Measurements from ENCODE around the gene SRP68.
"Not testable (repeated sequence)": the region's sequence is repeated elsewhere in the genome, so short reads cannot be mapped to it uniquely, and the experiment has no call there.

The SRP68 gene

GRCh38 chr17:76089680-76090516 lies 17.6 kb upstream of the SRP68 start:
- no peak for DNase-seq

- DNase-seq, result no peak
These were observed 16.7 kb upstream of the SRP68 start for GRCh38 chr17:76088868-76089576.

- no peak for DNase-seq
These were observed 15.9 kb upstream of the SRP68 start for GRCh38 chr17:76088041-76088867.

- no peak for DNase-seq
These were observed 15.2 kb upstream of the SRP68 start for GRCh38 chr17:76087531-76087930.

GRCh38 chr17:76086384-76086783 lies 14.1 kb upstream of the SRP68 start:
- DNase-seq, result no peak

- no peak for DNase-seq
These were observed 13.5 kb upstream of the SRP68 start for GRCh38 chr17:76085731-76086366.

- no peak for DNase-seq
These were observed 12.9 kb upstream of the SRP68 start for GRCh38 chr17:76085066-76085730.

- no peak for DNase-seq
These were observed 11.3 kb upstream of the SRP68 start for GRCh38 chr17:76083536-76084182.

GRCh38 chr17:76082326-76083251 lies 10.3 kb upstream of the SRP68 start:
- DNase-seq, result no peak

GRCh38 chr17:76081295-76082210 lies 9.2 kb upstream of the SRP68 start:
- no peak for DNase-seq

- DNase-seq, result no peak
These were observed 8.5 kb upstream of the SRP68 start for GRCh38 chr17:76080768-76081287.

GRCh38 chr17:76079956-76080767 lies 7.8 kb upstream of the SRP68 start:
- no peak for DNase-seq

GRCh38 chr17:76079535-76079955 lies 7.2 kb upstream of the SRP68 start:
- DNase-seq, result no peak

- DNase-seq, result no peak
These were observed 6.7 kb upstream of the SRP68 start, which contains the start of gene ZACN for GRCh38 chr17:76078860-76079534. Gene ZACN (plus strand): TSS chr17:76079182. CDS start chr17:76079265, 83 bp downstream.

GRCh38 chr17:76078370-76078769 lies 6.1 kb upstream of the SRP68 start:
- not testable (repeated sequence) for DNase-seq

GRCh38 chr17:76077584-76078110 lies 5.3 kb upstream of the SRP68 start:
- no peak for DNase-seq
